ENCODE results near the gene FBXO44.

Gene FBXO44

GRCh38 chr1:11706292-11706691 is 51.6 kb downstream of the FBXO44 start:
- Histone ChIP-seq H3K79me2 (ENCODE audit: control insufficient read depth, low read length) (no peaks in the 10 kb centered on the region), H3K36me3 (ENCODE audit: control insufficient read depth, low read length) (no peaks in the 10 kb centered on the region), H3K4me2 (ENCODE audit: low read length) (no peak overlapping the region), H3K9me3 (ENCODE audit: control insufficient read depth, insufficient read depth, low read length) (no peaks in the 10 kb centered on the region), H4K20me1 (ENCODE audit: control insufficient read depth, insufficient read depth, low read depth, low read length) (no peaks in the 10 kb centered on the region), H3K27ac (ENCODE audit: low read depth, low read length) (no peak overlapping the region), H3K4me3 (ENCODE audit: low read length) (no peak overlapping the region), H3K27me3 (ENCODE audit: control insufficient read depth, low read length) (peaks cover 7% of the 10 kb centered on the region; the same call in 1 of the 2 replicates), H3F3A (ENCODE audit: control insufficient read depth, insufficient read depth) (no peaks in the 10 kb centered on the region), H3K4me1 (ENCODE audit: control insufficient read depth, low read length) (no peaks in the 10 kb centered on the region), H3K9me2 (replicated peaks; ENCODE audit: control insufficient read depth, low read length) (no peaks in the 10 kb centered on the region)
- TF ChIP-seq EZH2phosphoT487 (IDR thresholded peaks at IDR 0.05; ENCODE audit: borderline replicate concordance, low read length) (no peak), CTCF (IDR thresholded peaks at IDR 0.05; ENCODE audit: low read depth, low read length, poor library complexity, severe bottlenecking) (no peak)

GRCh38 chr1:11707621-11708276 is 53.1 kb downstream of the FBXO44 start:
- Histone ChIP-seq H3F3A (ENCODE audit: control insufficient read depth, insufficient read depth) (no peaks in the 10 kb centered on the region), H3K4me3 (ENCODE audit: low read length) (no peak overlapping the region), H3K79me2 (ENCODE audit: control insufficient read depth, low read length) (no peaks in the 10 kb centered on the region), H3K27me3 (ENCODE audit: control insufficient read depth, low read length) (peaks cover 7% of the 10 kb centered on the region; the same call in 1 of the 2 replicates), H3K4me1 (ENCODE audit: control insufficient read depth, low read length) (no peaks in the 10 kb centered on the region), H3K9me3 (ENCODE audit: control insufficient read depth, insufficient read depth, low read length) (no peaks in the 10 kb centered on the region), H3K27ac (ENCODE audit: low read depth, low read length) (no peak overlapping the region), H3K36me3 (ENCODE audit: control insufficient read depth, low read length) (no peaks in the 10 kb centered on the region), H3K4me2 (ENCODE audit: low read length) (no peak overlapping the region), H4K20me1 (ENCODE audit: control insufficient read depth, insufficient read depth, low read depth, low read length) (no peaks in the 10 kb centered on the region), H3K9me2 (replicated peaks; ENCODE audit: control insufficient read depth, low read length) (no peaks in the 10 kb centered on the region)
- TF ChIP-seq CTCF (IDR thresholded peaks at IDR 0.05; ENCODE audit: low read depth, low read length, poor library complexity, severe bottlenecking) (no peak), EZH2phosphoT487 (IDR thresholded peaks at IDR 0.05; ENCODE audit: borderline replicate concordance, low read length) (no peak)

- no peak overlapping the region for H3K4me2 ChIP-seq (ENCODE audit: low read length)
- no peaks in the 10 kb centered on the region for H3K79me2 ChIP-seq (ENCODE audit: control insufficient read depth, low read length)
- H3K36me3 ChIP-seq (ENCODE audit: control insufficient read depth, low read length): no peaks in the 10 kb centered on the region
- H3K27ac ChIP-seq (ENCODE audit: low read depth, low read length): no peak overlapping the region
- H3K9me3 ChIP-seq (ENCODE audit: control insufficient read depth, insufficient read depth, low read length): no peaks in the 10 kb centered on the region
- H3K27me3 ChIP-seq (ENCODE audit: control insufficient read depth, low read length): peaks cover 4% of the 10 kb centered on the region; the same call in 1 of the 2 replicates
- no peaks in the 10 kb centered on the region for H3K4me1 ChIP-seq (ENCODE audit: control insufficient read depth, low read length)
- H3F3A ChIP-seq (ENCODE audit: control insufficient read depth, insufficient read depth): no peaks in the 10 kb centered on the region
- no peaks in the 10 kb centered on the region for H4K20me1 ChIP-seq (ENCODE audit: control insufficient read depth, insufficient read depth, low read depth, low read length)
- no peak for TF ChIP-seq EZH2phosphoT487 (IDR thresholded peaks at IDR 0.05; ENCODE audit: borderline replicate concordance, low read length)
- TF ChIP-seq CTCF (IDR thresholded peaks at IDR 0.05; ENCODE audit: low read depth, low read length, poor library complexity, severe bottlenecking): no peak
- no peak overlapping the region for H3K4me3 ChIP-seq (ENCODE audit: low read length)
- H3K9me2 ChIP-seq (replicated peaks; ENCODE audit: control insufficient read depth, low read length): no peaks in the 10 kb centered on the region
These were observed 54.1 kb downstream of the FBXO44 start for GRCh38 chr1:11708554-11709350.

All from DOHH2 (cell line).